Hepatocyte (in vitro differentiated cells): ENCODE results near the gene RAB11FIP3. TPM values are rescaled to one million over a fixed set of nuclear protein-coding genes. Genes with fewer than 3 reads are reported as not detected.

Source experiments
- DNase-seq: peaks from one replicate; pipeline ENCODE4 v3.0.0-alpha.2; 2016; ENCODE audit warnings: low spot score
- H2AFZ ChIP-seq: fragments of 200-600 bp; sonication (generic); 2 replicates; pipeline ENCODE4 v1.6.0; 2016; ENCODE audit warnings: antibody characterized with exemption, mild to moderate bottlenecking
- H3K27ac ChIP-seq: fragments of 200-600 bp; sonication (generic); 2 replicates; pipeline ENCODE4 v1.5.1; 2016; ENCODE audit warnings: mild to moderate bottlenecking
- H3K27me3 ChIP-seq: fragments of 200-600 bp; sonication (generic); 2 replicates; pipeline ENCODE4 v1.6.1; 2016
- H3K36me3 ChIP-seq: fragments of 200-600 bp; sonication (generic); replicated peaks from 2 replicates; pipeline ENCODE4 v1.5.1; 2016; ENCODE audit warnings: low read depth; ENCODE audit not compliant: insufficient read depth
- H3K4me1 ChIP-seq: fragments of 200-600 bp; sonication (generic); 2 replicates; pipeline ENCODE4 v1.5.1; 2016; ENCODE audit warnings: mild to moderate bottlenecking, moderate library complexity; ENCODE audit not compliant: insufficient read depth
- H3K4me2 ChIP-seq: fragments of 200-600 bp; sonication (generic); 2 replicates; pipeline ENCODE4 v1.6.0; 2016
- H3K4me3 ChIP-seq: fragments of 200-600 bp; sonication (generic); 2 replicates; pipeline ENCODE4 v1.5.1; 2016; ENCODE audit warnings: mild to moderate bottlenecking
- H3K79me2 ChIP-seq: fragments of 200-600 bp; sonication (generic); 2 replicates; pipeline ENCODE4 v1.6.0; 2017; ENCODE audit warnings: mild to moderate bottlenecking
- H3K9me2 ChIP-seq: fragments of 200-600 bp; sonication (generic); replicated peaks from 2 replicates; pipeline ENCODE4 v1.6.0; 2017; ENCODE audit warnings: mild to moderate bottlenecking; ENCODE audit not compliant: insufficient read depth
- H3K9me3 ChIP-seq: fragments of 200-600 bp; sonication (generic); 2 replicates; pipeline ENCODE4 v1.5.1; 2016; ENCODE audit warnings: low read depth, mild to moderate bottlenecking
- H4K20me1 ChIP-seq: fragments of 200-600 bp; sonication (generic); 2 replicates; pipeline ENCODE4 v1.6.0; 2016; ENCODE audit warnings: mild to moderate bottlenecking; ENCODE audit not compliant: insufficient read depth, poor library complexity, severe bottlenecking
- EZH2 ChIP-seq: fragments of 200-600 bp; sonication (generic); IDR thresholded peaks from 2 replicates; pipeline ENCODE4 v1.6.1; 2016; ENCODE audit warnings: antibody characterized with exemption, mild to moderate bottlenecking, borderline replicate concordance
- EZH2phosphoT487 ChIP-seq: fragments of 200-600 bp; sonication (generic); IDR thresholded peaks from one replicate; pipeline ENCODE4 v1.6.1; 2018; ENCODE audit warnings: antibody characterized with exemption, mild to moderate bottlenecking, low read depth, moderate library complexity; ENCODE audit not compliant: unreplicated experiment, severe bottlenecking
- whole genome bisulfite sequencing: methylation state at CpG from one replicate; pipeline ENCODE4 v1.1.6; 2016; ENCODE audit warnings: low lambda C conversion rate; ENCODE audit errors: missing lambda C conversion rate; 5-methylcytosine and 5-hydroxymethylcytosine counted together
- polyA plus RNA-seq: library from polyadenylated mRNA; unstranded; fragments of >200 nt; fragmentation: Nextera tagmentation; extraction: Ambion mirVana; gene quantifications from 2 replicates; pipeline ENCODE4 v1.2.1, GENCODE V29; 2016
- total RNA-seq: library from RNA; depleted of rRNA; stranded (reverse); fragments of >200 nt; gene quantifications from 2 replicates; pipeline ENCODE4 v1.2.3, GENCODE V29; 2014
- TF ChIP-seq, protein P1 (sequence below): fragments of 200-600 bp; sonication (generic); IDR thresholded peaks from 2 replicates; pipeline ENCODE4 v1.5.1; 2016; ENCODE audit warnings: antibody characterized with exemption, mild to moderate bottlenecking; ENCODE audit not compliant: poor library complexity

The RAB11FIP3 gene
- total and polyA plus RNA-seq, 2 experiments from 2014 or later: 47.3 to 72.8 TPM

DNA sequence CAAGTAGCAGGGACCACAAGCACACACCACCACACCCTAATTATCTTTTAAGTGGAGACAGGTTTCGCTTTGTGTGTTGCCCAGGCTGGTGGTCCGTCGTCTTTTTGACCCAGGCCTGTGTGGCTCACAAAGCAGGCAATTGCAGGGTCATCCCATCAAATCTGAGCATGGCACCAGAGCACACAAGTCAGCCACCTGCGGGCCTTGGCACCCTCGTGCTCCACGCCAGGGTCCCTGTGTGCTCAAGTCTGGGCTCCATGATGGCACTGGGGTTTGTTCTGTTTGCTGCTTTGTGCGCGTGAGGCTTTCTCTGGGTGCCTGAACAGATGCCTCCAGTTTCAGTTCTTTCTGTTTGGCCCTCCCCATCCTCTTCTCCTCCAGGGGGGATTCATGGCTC lies 99.7 kb downstream of the RAB11FIP3 start:
- DNase-seq: no peak
- Histone ChIP-seq H3K36me3 (no peaks in the 10 kb centered on the region), H3K4me3 (no peak overlapping the region), H3K9me3 (no peaks in the 10 kb centered on the region), H3K4me1 (peaks cover 37% of the 10 kb centered on the region), H3K4me2 (peak overlapping the region; percentile 95), H3K27ac (peak overlapping the region; percentile 97), H3K79me2 (peaks cover 35% of the 10 kb centered on the region), H2AFZ (no peak overlapping the region), H4K20me1 (peaks cover 18% of the 10 kb centered on the region), H3K27me3 (no peaks in the 10 kb centered on the region), H3K9me2 (no peaks in the 10 kb centered on the region)
- over 99% methylated on average over 8 of the region's 8 CpGs for WGBS
- TF ChIP-seq, protein P1, sequence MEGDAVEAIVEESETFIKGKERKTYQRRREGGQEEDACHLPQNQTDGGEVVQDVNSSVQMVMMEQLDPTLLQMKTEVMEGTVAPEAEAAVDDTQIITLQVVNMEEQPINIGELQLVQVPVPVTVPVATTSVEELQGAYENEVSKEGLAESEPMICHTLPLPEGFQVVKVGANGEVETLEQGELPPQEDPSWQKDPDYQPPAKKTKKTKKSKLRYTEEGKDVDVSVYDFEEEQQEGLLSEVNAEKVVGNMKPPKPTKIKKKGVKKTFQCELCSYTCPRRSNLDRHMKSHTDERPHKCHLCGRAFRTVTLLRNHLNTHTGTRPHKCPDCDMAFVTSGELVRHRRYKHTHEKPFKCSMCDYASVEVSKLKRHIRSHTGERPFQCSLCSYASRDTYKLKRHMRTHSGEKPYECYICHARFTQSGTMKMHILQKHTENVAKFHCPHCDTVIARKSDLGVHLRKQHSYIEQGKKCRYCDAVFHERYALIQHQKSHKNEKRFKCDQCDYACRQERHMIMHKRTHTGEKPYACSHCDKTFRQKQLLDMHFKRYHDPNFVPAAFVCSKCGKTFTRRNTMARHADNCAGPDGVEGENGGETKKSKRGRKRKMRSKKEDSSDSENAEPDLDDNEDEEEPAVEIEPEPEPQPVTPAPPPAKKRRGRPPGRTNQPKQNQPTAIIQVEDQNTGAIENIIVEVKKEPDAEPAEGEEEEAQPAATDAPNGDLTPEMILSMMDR: no peak
- TF ChIP-seq EZH2 (no peak), EZH2phosphoT487 (no peak)

DNA sequence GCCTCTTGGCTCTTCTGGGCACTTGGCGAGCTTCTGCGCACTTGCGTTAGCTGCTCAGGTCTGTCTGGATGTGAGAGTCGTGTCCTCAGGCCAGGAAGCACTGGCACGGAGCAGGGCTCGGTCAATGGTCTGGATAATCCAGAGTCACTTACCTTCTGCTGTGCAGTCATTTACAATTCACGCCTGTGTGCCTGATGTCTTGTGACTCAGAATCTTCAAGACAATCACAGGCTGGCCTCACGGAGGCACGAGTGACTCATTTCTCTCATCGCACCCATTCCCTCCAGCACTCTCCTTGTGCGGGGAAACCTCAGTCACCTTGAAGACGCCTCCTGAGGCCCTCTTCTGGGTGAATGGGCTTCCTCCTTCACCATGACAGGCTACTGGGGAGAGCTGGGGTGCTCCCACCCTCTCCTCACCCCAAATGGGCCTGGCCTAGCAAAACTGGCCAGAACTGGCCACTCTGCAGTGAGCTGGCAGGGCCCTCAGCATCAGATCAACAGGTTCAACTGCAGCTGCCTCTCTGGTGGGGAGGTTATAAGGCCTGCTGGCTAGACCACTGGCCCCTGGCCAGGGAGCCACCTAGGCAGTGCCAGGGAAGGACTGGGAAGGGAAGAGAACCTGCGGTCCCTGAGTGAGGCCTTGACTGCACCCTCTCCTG lies 100.2 kb downstream of the RAB11FIP3 start:
- Histone ChIP-seq H3K9me2 (no peaks in the 10 kb centered on the region), H3K9me3 (no peaks in the 10 kb centered on the region), H3K4me2 (peak overlapping the region; percentile 95), H3K4me3 (no peak overlapping the region), H3K27ac (peak overlapping the region; percentile 97), H4K20me1 (peaks cover 23% of the 10 kb centered on the region), H3K4me1 (peaks cover 42% of the 10 kb centered on the region), H3K27me3 (no peaks in the 10 kb centered on the region), H2AFZ (no peak overlapping the region), H3K79me2 (peaks cover 41% of the 10 kb centered on the region), H3K36me3 (no peaks in the 10 kb centered on the region)
- WGBS: 62% methylated on average over 13 of the region's 13 CpGs
- DNase-seq: peak; percentile 84
- TF ChIP-seq, protein P1: no peak
- no peak for TF ChIP-seq EZH2
- TF ChIP-seq EZH2phosphoT487: no peak

DNA sequence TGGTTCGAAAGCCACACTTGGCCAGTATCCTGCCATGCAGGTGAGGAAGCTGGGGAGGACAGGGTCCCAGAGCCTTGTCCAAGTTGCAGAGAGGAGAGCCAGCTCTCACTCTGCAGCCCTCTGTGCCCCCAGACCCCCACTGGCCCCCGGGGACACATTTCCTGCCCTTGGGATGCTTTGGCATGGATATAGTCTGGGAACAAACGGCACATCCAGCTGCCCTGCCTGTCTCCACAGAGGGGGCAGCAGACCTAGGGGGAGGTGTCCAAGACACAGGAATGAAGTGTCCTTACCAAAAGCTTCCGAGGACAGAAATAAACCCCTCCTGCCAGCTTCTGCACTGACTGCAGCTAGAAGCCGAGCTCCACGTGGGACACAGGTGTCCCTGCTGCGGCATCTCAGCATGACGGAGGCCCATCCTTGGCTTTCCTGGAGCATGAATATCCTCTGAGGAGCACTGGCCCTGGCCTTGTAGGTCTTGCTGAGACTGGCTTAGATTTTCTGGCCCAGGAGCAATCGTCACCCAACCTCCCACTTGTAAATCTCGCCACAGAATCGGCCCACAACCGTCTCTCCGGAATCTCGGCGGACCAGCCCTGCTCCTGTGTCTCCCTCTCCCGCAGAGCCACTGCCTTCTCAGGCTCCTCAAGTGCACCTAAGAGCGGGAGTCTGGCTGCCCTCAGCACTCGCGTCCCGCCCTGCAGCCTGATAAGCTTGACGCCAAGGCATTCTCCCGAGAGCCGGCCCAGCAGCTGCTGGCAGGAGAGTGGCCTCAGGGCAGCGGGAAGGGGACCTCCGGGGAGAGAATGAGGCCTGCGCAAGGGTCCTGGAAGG lies 100.9 kb downstream of the RAB11FIP3 start:
- Histone ChIP-seq H3K27ac (peak overlapping the region; percentile 97), H3K79me2 (peaks cover 48% of the 10 kb centered on the region), H3K4me3 (peak overlapping the region; percentile 63), H3K36me3 (no peaks in the 10 kb centered on the region), H4K20me1 (peaks cover 29% of the 10 kb centered on the region), H2AFZ (peak overlapping the region; percentile 36), H3K4me1 (peaks cover 43% of the 10 kb centered on the region), H3K9me2 (no peaks in the 10 kb centered on the region), H3K4me2 (peak overlapping the region; percentile 95), H3K9me3 (no peaks in the 10 kb centered on the region), H3K27me3 (no peaks in the 10 kb centered on the region)
- TF ChIP-seq, protein P1: no peak
- TF ChIP-seq EZH2phosphoT487 (no peak), EZH2 (no peak)
- WGBS: 19% methylated on average over 25 of the region's 26 CpGs
- DNase-seq: peak; percentile 80
